ENCODE results near the gene ANXA2R. TPM values are rescaled to one million over a fixed set of nuclear protein-coding genes. Genes with fewer than 3 reads are reported as not detected.
A peak's percentile ranks its signal among the peaks of the same experiment; 100 is the strongest.

Gene ANXA2R
- total and polyA plus RNA-seq, 2 experiments from 2014 or later: 0.93 to 4.5 TPM

GRCh38 chr5:43041110-43041668 lies 1.1 kb upstream of the ANXA2R start:
- peaks cover 11% of the 10 kb centered on the region for H3K4me1 ChIP-seq (ENCODE audit: insufficient read depth)
- peak overlapping the region; percentile 96 for H3K27ac ChIP-seq
- TF ChIP-seq, protein P1, sequence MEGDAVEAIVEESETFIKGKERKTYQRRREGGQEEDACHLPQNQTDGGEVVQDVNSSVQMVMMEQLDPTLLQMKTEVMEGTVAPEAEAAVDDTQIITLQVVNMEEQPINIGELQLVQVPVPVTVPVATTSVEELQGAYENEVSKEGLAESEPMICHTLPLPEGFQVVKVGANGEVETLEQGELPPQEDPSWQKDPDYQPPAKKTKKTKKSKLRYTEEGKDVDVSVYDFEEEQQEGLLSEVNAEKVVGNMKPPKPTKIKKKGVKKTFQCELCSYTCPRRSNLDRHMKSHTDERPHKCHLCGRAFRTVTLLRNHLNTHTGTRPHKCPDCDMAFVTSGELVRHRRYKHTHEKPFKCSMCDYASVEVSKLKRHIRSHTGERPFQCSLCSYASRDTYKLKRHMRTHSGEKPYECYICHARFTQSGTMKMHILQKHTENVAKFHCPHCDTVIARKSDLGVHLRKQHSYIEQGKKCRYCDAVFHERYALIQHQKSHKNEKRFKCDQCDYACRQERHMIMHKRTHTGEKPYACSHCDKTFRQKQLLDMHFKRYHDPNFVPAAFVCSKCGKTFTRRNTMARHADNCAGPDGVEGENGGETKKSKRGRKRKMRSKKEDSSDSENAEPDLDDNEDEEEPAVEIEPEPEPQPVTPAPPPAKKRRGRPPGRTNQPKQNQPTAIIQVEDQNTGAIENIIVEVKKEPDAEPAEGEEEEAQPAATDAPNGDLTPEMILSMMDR (IDR thresholded peaks at IDR 0.05; ENCODE audit: poor library complexity): no peak
- no peak for TF ChIP-seq EZH2phosphoT487 (IDR thresholded peaks at IDR 0.05; ENCODE audit: low read depth, severe bottlenecking, unreplicated experiment)
- no peak for TF ChIP-seq EZH2 (IDR thresholded peaks at IDR 0.05; ENCODE audit: borderline replicate concordance)
- H4K20me1 ChIP-seq (ENCODE audit: insufficient read depth, poor library complexity, severe bottlenecking): no peaks in the 10 kb centered on the region
- peak; percentile 43 for DNase-seq (ENCODE audit: low spot score)
- H3K36me3 ChIP-seq (replicated peaks; ENCODE audit: insufficient read depth, low read depth): no peaks in the 10 kb centered on the region
- H2AFZ ChIP-seq: peak overlapping the region; percentile 55
- peaks cover 17% of the 10 kb centered on the region for H3K27me3 ChIP-seq
- no peaks in the 10 kb centered on the region for H3K9me3 ChIP-seq (ENCODE audit: low read depth)
- H3K4me2 ChIP-seq: peak overlapping the region; percentile 95
- 9% methylated on average over 18 of the region's 18 CpGs for WGBS (ENCODE audit: low lambda C conversion rate, missing lambda C conversion rate)
- peaks cover 42% of the 10 kb centered on the region for H3K79me2 ChIP-seq
- H3K9me2 ChIP-seq (replicated peaks; ENCODE audit: insufficient read depth): no peaks in the 10 kb centered on the region
- H3K4me3 ChIP-seq: peak overlapping the region; percentile 76

DNA sequence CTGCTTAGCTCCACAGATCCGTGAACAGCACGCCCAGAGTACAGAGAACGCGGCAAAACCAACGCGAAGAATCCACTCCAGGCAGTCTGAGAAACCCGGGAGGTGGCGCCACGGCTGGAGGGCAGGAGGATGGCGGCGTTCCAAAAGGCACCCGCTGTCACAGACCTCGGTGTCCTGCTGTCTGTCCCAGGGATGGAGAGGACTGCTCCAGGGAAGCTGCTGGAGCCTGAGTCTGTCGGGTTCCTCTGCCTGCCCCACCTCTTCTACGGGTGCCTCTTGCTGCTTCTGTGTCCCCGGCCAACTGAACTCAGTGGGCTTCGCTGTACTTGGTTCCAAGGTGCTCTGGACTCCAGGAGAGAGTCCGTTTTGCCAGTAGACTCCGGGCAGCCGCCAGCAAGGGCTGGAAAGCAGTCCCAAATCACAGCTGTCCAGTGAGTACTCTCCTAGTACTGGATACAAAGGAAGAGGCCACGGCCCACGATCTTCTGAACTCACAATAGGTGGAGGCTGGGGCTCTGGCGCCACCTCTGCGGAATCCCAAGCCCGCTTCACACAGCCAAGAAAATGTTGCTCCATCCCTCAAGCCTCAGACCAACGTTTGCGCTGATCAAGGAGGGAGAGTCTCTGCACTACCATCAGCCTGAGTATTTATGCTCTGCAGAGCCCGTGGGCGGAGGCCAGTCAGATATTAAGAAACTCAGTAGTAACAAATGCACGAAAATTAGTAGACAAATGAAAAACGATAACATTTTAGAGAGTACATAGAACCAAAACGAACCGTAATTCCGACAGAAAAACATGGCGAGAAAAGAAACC lies 440 bp downstream of the ANXA2R start:
- Histone ChIP-seq H3K4me2 (peak overlapping the region; percentile 95), H3K4me1 (ENCODE audit: insufficient read depth) (peaks cover 11% of the 10 kb centered on the region), H3K9me3 (ENCODE audit: low read depth) (no peaks in the 10 kb centered on the region), H3K27me3 (peaks cover 20% of the 10 kb centered on the region), H3K79me2 (peaks cover 49% of the 10 kb centered on the region), H3K4me3 (peak overlapping the region; percentile 35), H3K9me2 (replicated peaks; ENCODE audit: insufficient read depth) (no peaks in the 10 kb centered on the region), H3K36me3 (replicated peaks; ENCODE audit: insufficient read depth, low read depth) (no peaks in the 10 kb centered on the region), H3K27ac (peak overlapping the region; percentile 86), H4K20me1 (ENCODE audit: insufficient read depth, poor library complexity, severe bottlenecking) (no peaks in the 10 kb centered on the region), H2AFZ (peak overlapping the region; percentile 63)
- WGBS (ENCODE audit: low lambda C conversion rate, missing lambda C conversion rate): 8% methylated on average over 35 of the region's 35 CpGs
- TF ChIP-seq, protein P1 (IDR thresholded peaks at IDR 0.05; ENCODE audit: poor library complexity): peak; percentile 12
- TF ChIP-seq EZH2 (IDR thresholded peaks at IDR 0.05; ENCODE audit: borderline replicate concordance): no peak
- peak; percentile 78 for DNase-seq (ENCODE audit: low spot score)

DNA sequence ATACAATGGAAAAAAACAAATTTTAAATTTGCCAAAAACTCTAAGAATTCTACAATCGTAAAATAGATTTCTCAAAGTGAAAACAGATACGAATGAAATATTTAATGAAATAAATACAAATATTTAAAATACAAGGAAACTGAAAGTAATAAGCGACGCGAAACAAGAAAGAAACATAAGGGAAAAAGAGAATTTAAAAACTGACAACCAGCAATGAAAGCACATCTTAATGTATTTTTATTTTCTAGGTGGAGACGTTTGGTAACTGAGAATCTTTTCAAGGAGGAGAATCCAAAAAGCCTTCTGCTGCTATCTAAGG lies 1.0 kb downstream of the ANXA2R start:
- no peaks in the 10 kb centered on the region for H4K20me1 ChIP-seq (ENCODE audit: insufficient read depth, poor library complexity, severe bottlenecking)
- peak overlapping the region; percentile 86 for H3K27ac ChIP-seq
- no peaks in the 10 kb centered on the region for H3K9me3 ChIP-seq (ENCODE audit: low read depth)
- H3K9me2 ChIP-seq (replicated peaks; ENCODE audit: insufficient read depth): no peaks in the 10 kb centered on the region
- H2AFZ ChIP-seq: peak overlapping the region; percentile 63
- peaks cover 8% of the 10 kb centered on the region for H3K4me1 ChIP-seq (ENCODE audit: insufficient read depth)
- DNase-seq (ENCODE audit: low spot score): no peak
- H3K27me3 ChIP-seq: peaks cover 25% of the 10 kb centered on the region
- WGBS (ENCODE audit: low lambda C conversion rate, missing lambda C conversion rate): 31% methylated on average over 6 of the region's 6 CpGs
- H3K4me2 ChIP-seq: peak overlapping the region; percentile 95
- peak overlapping the region; percentile 35 for H3K4me3 ChIP-seq
- no peaks in the 10 kb centered on the region for H3K36me3 ChIP-seq (replicated peaks; ENCODE audit: insufficient read depth, low read depth)
- no peak for TF ChIP-seq EZH2phosphoT487 (IDR thresholded peaks at IDR 0.05; ENCODE audit: low read depth, severe bottlenecking, unreplicated experiment)
- peaks cover 46% of the 10 kb centered on the region for H3K79me2 ChIP-seq

DNA sequence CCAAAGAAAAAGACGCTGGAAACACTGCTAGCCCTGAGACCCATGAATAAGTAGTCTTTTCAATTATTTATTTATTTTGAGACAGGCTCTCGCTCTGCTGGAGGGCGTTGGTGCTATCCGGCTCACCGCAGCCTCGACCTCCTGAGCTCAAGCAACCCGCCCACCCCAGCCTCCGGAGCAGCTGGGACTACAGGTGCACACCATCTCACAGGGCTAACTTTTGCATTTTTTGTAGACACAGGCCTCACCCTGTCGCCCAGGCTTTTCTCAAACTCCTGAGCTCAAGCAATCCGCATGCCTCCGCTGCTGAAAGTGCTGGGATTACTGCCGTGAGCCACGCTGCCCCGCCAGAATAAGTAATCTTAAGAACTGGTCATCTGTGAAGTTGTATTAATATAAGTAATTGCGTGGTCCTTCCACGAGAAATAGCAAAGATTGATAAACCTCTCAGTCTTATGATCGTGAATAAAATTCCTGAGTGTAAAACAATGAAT lies 1.6 kb downstream of the ANXA2R start:
- no peak overlapping the region for H3K4me3 ChIP-seq
- no peak for DNase-seq (ENCODE audit: low spot score)
- no peaks in the 10 kb centered on the region for H3K36me3 ChIP-seq (replicated peaks; ENCODE audit: insufficient read depth, low read depth)
- H3K4me2 ChIP-seq: peak overlapping the region; percentile 95
- H3K9me3 ChIP-seq (ENCODE audit: low read depth): no peaks in the 10 kb centered on the region
- H3K27ac ChIP-seq: peak overlapping the region; percentile 3
- H3K4me1 ChIP-seq (ENCODE audit: insufficient read depth): peaks cover 8% of the 10 kb centered on the region
- no peaks in the 10 kb centered on the region for H4K20me1 ChIP-seq (ENCODE audit: insufficient read depth, poor library complexity, severe bottlenecking)
- peak overlapping the region; percentile 11 for H2AFZ ChIP-seq
- TF ChIP-seq, protein P1 (IDR thresholded peaks at IDR 0.05; ENCODE audit: poor library complexity): no peak
- TF ChIP-seq EZH2 (IDR thresholded peaks at IDR 0.05; ENCODE audit: borderline replicate concordance): no peak
- TF ChIP-seq EZH2phosphoT487 (IDR thresholded peaks at IDR 0.05; ENCODE audit: low read depth, severe bottlenecking, unreplicated experiment): no peak
- peaks cover 47% of the 10 kb centered on the region for H3K79me2 ChIP-seq
- H3K9me2 ChIP-seq (replicated peaks; ENCODE audit: insufficient read depth): no peaks in the 10 kb centered on the region
- WGBS (ENCODE audit: low lambda C conversion rate, missing lambda C conversion rate): 33% methylated on average over 17 of the region's 17 CpGs
- peaks cover 25% of the 10 kb centered on the region for H3K27me3 ChIP-seq
